Ishikawa (cell line): ENCODE results near the gene CDH23.

Experiments
- CEBPB ChIP-seq: IDR thresholded peaks from 2 replicates; pipeline ENCODE4 v1.6.1; 2012
- CREB1 ChIP-seq: IDR thresholded peaks from 2 replicates; pipeline ENCODE4 v1.6.1; 2012; ENCODE audit warnings: low read depth
- EGR1 ChIP-seq: IDR thresholded peaks from 2 replicates; pipeline ENCODE4 v1.6.1; 2012
- EP300 ChIP-seq: IDR thresholded peaks from 2 replicates; pipeline ENCODE4 v1.6.1; 2012; ENCODE audit warnings: borderline replicate concordance
- FOXM1 ChIP-seq: IDR thresholded peaks from 2 replicates; pipeline ENCODE4 v1.6.1; 2012; ENCODE audit warnings: low read depth, borderline replicate concordance
- NFIC ChIP-seq: IDR thresholded peaks from 2 replicates; pipeline ENCODE4 v1.6.1; 2012
- RAD21 ChIP-seq: IDR thresholded peaks from 2 replicates; pipeline ENCODE4 v1.6.1; 2012; ENCODE audit warnings: low read depth
- TAF1 ChIP-seq: IDR thresholded peaks from 2 replicates; pipeline ENCODE4 v1.6.1; 2012; ENCODE audit warnings: low read depth, mild to moderate bottlenecking
- TCF12 ChIP-seq: IDR thresholded peaks from 2 replicates; pipeline ENCODE4 v1.6.1; 2012; ENCODE audit warnings: low read depth
- TEAD4 ChIP-seq: IDR thresholded peaks from 2 replicates; pipeline ENCODE4 v1.6.1; 2012
- USF1 ChIP-seq: IDR thresholded peaks from 2 replicates; pipeline ENCODE4 v1.6.1; 2012
- YY1 ChIP-seq: IDR thresholded peaks from 2 replicates; pipeline ENCODE4 v1.6.1; 2012; ENCODE audit warnings: low read depth
- ZBTB7A ChIP-seq: IDR thresholded peaks from 2 replicates; pipeline ENCODE4 v1.6.1; 2012; ENCODE audit warnings: low read depth
- TF ChIP-seq, protein P1 (sequence below): IDR thresholded peaks from 2 replicates; pipeline ENCODE4 v1.6.1; 2012
- TF ChIP-seq, protein P2 (sequence below): IDR thresholded peaks from 2 replicates; pipeline ENCODE4 v1.6.1; 2012; ENCODE audit warnings: low read depth, mild to moderate bottlenecking

Gene CDH23

GRCh38 chr10:71575934-71576801, 179.4 kb downstream of the CDH23 start:
- TF ChIP-seq, protein P1, sequence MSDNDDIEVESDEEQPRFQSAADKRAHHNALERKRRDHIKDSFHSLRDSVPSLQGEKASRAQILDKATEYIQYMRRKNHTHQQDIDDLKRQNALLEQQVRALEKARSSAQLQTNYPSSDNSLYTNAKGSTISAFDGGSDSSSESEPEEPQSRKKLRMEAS, result no peak
- TF ChIP-seq EP300 (no peak), EGR1 (no peak), NFIC (no peak), FOXM1 (no peak), TCF12 (no peak), TEAD4 (no peak), RAD21 (no peak), CEBPB (no peak), CREB1 (no peak), TAF1 (no peak), YY1 (no peak), USF1 (no peak), ZBTB7A (no peak)
- TF ChIP-seq, protein P2, sequence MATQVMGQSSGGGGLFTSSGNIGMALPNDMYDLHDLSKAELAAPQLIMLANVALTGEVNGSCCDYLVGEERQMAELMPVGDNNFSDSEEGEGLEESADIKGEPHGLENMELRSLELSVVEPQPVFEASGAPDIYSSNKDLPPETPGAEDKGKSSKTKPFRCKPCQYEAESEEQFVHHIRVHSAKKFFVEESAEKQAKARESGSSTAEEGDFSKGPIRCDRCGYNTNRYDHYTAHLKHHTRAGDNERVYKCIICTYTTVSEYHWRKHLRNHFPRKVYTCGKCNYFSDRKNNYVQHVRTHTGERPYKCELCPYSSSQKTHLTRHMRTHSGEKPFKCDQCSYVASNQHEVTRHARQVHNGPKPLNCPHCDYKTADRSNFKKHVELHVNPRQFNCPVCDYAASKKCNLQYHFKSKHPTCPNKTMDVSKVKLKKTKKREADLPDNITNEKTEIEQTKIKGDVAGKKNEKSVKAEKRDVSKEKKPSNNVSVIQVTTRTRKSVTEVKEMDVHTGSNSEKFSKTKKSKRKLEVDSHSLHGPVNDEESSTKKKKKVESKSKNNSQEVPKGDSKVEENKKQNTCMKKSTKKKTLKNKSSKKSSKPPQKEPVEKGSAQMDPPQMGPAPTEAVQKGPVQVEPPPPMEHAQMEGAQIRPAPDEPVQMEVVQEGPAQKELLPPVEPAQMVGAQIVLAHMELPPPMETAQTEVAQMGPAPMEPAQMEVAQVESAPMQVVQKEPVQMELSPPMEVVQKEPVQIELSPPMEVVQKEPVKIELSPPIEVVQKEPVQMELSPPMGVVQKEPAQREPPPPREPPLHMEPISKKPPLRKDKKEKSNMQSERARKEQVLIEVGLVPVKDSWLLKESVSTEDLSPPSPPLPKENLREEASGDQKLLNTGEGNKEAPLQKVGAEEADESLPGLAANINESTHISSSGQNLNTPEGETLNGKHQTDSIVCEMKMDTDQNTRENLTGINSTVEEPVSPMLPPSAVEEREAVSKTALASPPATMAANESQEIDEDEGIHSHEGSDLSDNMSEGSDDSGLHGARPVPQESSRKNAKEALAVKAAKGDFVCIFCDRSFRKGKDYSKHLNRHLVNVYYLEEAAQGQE, result no peak

DNA sequence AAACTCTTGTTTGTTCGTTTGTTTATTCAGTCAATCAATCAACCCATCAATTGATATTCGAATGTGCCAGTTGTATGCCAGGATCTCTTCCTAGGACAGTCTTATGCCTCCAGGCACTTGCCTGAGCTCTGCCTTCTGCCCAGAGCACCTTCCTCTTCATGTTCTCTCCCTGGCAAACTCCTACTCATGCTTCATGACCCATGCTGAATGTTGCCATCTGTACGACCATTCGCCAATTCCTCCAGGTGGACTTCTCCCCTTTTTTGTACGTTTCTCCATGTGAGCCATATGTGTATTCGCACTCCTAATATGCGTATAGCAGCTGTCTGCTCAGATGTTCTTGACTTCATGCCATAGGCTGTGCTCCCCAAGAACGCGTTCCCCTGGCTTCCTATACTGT, 180.1 kb downstream of the CDH23 start:
- TF ChIP-seq FOXM1 (no peak), NFIC (no peak), CEBPB (no peak), RAD21 (no peak), TAF1 (no peak), TCF12 (no peak), TEAD4 (no peak), ZBTB7A (no peak), EGR1 (no peak), EP300 (no peak), USF1 (no peak), CREB1 (no peak), YY1 (no peak)
- TF ChIP-seq, protein P2, result no peak
- TF ChIP-seq, protein P1, result no peak

DNA sequence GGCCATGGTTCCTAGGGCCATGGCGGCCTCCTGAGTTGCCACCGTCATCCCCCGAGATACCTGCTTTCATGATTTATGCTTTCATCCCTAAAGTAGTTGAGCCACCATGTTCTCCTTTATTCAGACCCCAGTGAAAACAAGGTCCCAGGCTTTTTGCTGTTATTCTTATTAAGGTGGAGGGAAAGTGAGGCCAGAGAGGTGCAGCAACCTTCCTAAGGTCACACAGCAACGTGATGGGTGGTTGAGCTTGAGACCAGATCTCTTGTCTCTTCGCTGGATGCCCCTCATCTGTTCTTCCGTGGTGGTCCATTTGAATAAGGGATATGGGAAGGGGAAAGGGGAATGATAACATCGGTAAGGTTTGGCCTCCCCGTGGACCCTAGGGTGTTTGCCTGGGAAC, 180.6 kb downstream of the CDH23 start:
- TF ChIP-seq CEBPB, result no peak
- TF ChIP-seq RAD21, result no peak
- TF ChIP-seq ZBTB7A, result no peak

DNA sequence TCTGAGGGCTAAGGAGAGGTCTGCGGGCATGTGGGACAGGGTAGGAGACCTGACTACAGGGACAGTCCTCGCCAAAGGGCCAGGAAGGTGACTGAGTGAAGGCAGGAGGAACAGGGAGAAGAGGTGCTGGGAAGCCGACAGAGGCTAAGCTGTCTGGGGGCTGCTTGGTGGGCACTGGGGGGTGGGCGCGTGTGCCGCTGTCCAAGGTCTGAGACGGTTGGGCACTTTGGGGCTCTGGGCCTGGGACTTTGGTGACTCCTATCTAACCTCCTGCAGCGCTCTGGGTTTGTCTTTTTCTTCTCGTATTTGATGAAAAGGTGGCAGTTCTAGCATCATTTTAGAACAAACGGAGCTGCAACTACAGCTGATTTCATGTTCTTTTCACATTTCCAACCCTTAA, 181.3 kb downstream of the CDH23 start:
- peak; percentile 47; the same call in 1 of the 2 replicates for TF ChIP-seq ZBTB7A
- no peak for TF ChIP-seq TCF12
- TF ChIP-seq, protein P2, result peak; percentile 78
